ENCODE data around the gene ITGB6.

- TF ChIP-seq POLR2A (IDR thresholded peaks at IDR 0.05; ENCODE audit: low read length): no peak
- no peak for TF ChIP-seq GATA1 (IDR thresholded peaks at IDR 0.05; ENCODE audit: low read depth, low read length)
These were observed 24.6 kb downstream of the ITGB6 start for GRCh38 chr2:160175169-160176134.

Data from erythroblast (primary cell).